ENCODE data around the gene ZFAND3.

ZFAND3 gene

GRCh38 chr6:38142178-38142902, 322.8 kb downstream of the ZFAND3 start:
- FAIRE-seq: no peak

GRCh38 chr6:38143191-38144150, 323.9 kb downstream of the ZFAND3 start:
- FAIRE-seq: no peak

DNA sequence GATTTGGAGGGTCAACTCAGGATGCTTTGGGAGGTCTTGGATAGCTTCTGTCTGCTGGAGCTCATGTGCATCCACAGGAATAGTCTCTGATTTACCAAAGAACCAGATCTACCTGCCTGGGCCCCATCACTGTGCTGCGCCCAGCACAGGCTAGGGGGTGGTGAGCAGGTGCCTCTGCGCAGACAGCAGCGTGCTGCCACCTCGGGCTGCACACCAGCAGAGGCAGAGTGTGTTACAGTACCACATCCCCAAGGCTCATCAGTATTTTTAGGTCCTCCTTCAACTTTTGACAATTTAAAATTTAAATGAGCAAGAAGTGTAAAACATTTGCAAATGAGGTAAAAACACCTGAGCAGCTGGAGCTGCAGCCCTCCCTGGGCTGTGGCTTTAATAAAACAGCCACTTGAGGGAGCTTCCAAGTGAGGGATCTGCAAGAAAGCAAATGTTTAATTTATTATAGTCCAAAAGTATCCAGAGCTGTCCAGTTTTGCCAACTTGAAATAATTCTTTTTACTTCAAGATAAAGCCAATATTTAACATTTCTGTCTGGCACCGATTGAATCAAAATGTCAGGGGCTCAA, 324.9 kb downstream of the ZFAND3 start:
- FAIRE-seq: no peak

DNA sequence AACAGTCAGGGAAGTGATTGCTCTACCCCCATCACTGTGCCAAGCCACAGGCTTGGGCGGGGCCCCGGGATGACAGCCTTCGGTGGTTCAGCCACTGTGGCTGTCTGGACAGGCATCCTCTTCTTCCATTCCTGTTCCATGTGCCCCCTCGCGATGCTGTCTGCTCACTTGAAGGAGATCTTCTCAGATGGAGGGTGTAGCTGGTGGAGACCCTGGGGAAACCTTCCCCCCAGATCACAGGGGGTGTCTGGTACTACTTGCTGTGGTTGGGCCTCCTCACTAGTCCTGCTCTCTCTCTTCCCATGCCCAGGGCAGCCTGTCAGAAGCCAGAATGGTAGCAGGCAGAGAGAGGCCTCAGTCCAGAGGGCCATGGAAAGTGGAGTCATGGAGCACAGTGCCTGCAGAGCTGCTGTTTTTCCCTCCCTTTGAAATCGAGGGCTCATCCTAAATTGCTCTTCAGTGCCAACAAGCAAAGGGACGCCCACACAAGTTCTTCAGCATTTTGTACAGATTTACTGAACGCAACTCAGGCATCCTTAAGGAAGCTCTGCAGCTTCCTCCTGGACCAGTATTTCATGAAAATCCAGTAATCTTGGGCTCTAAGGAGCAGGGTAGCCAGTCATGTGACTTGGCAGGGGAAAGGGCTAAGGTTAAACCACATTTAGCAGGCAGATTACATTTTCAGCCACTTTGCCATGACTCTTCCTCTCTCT, 326.6 kb downstream of the ZFAND3 start:
- FAIRE-seq: no peak

DNA sequence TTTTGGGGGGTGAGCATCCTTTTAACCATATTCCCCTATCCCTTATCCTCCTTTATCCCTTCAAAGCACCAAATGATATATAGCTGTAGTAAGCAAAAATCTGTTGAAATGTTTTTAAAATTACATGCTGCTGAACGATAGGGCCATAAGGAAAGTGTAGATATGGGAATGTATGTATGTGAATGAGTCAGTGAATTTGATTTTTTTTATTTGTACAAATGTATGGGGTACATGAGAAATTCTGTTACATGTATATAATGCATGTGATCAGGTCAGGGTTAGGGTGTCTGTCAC, 327.2 kb downstream of the ZFAND3 start:
- FAIRE-seq: no peak

GRCh38 chr6:38148606-38149005, 329.1 kb downstream of the ZFAND3 start:
- no peak for FAIRE-seq

- no peak for FAIRE-seq
Measured at GRCh38 chr6:38149531-38149930, 330.0 kb downstream of the ZFAND3 start.

DNA sequence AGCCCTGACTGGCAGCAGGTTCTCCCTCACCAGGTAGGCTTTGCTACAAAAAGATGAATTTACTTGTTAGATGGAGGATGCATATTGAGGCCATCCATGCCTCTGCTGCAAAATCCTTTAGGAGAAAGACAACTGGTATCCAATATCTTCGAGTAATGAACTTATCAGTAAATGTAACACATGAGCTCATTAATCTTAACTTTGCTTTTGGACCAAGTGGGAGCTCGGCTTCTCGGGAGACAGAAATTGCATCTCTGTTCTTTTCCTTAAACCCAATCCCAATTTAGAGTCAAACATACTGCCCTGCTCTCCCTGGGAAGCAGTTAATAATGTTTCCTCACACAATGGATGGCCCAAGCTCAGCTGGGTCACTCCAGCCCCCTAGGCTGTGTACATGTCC, 330.5 kb downstream of the ZFAND3 start:
- no peak for FAIRE-seq

DNA sequence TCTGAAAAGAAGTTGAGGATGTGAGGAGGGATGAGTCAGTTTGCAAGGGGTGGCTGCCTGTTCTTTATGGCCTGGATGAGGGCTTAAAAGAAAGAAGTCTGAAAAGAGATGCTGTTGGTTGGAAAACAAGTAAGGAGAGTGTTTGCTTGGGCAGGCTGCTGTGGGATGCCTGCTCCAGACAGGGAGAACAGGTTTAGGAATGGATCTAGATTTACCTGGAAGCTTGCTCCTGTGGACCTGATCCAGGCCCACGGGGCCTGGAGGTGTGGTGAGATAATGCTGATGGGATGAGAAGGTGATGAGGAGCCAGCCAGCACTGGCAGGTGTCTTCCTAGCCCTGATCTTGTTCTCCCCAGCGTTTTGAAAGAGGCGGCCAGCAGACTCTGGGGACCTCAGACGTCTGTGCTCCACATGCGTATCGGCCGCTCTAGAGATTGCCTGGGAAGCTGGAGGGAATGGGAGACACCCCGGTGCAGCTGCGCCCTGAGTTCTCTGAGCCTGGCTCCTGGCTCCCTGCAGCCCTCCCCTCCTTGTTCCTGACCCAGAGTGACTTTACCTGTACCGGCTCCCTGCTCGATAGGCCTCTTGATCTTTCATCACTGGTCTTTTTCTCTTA, 331.3 kb downstream of the ZFAND3 start:
- no peak for FAIRE-seq

- no peak for FAIRE-seq
Measured at GRCh38 chr6:38151580-38152500, 332.3 kb downstream of the ZFAND3 start.

DNA sequence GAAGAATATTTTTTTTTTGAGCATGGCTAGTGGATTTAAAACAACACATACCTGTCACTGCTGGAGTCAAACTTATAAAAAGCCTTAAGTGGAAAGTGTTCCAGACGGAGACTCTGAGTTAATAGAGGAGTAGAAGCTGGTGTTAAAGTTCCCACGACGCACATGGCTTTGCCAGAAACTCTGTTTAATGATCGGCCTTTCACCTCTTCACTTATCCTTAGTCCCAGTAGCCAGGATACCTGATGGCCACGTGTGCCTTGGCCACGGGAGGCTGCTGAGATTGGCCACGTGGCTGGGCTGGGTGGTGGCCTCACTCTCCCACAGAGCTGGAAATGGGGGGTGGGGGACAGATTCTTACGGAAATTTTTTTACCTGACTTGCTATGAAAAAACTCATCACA, 333.1 kb downstream of the ZFAND3 start:
- no peak for FAIRE-seq

DNA sequence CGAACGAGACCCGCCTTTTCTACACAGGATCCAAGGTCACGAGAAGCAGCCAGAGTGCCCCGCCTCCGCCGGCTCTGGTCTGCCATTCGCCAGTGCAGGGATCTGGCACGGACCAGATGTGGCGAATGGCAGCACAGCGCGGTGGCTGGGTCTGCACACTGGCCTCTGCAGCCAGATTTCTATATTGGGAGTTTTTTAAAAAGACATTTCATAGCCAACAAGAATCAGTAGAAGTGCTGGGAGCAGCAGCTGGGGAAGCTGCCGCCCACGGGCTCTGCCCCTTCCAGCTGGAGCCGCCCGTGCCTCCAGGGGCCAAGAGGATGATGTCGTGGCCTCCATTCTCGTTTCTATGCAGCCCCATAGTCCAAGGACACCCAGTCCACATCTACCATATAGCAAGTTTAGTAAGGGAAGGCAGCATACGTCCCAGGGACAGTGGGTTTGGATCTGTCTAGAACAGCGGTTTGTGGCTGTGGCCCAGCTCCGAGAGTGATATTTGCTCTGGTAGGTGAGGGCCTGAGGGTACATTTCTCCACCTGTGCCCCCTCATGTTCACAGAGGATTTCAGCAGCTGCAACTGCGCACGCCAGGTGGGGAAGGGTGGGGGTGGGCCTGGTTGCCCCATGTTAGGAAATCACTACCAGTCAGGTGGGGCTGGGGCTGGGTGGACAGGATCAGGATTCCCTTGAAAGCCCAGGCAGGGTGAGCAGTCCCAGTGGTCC, 333.7 kb downstream of the ZFAND3 start:
- FAIRE-seq: no peak

DNA sequence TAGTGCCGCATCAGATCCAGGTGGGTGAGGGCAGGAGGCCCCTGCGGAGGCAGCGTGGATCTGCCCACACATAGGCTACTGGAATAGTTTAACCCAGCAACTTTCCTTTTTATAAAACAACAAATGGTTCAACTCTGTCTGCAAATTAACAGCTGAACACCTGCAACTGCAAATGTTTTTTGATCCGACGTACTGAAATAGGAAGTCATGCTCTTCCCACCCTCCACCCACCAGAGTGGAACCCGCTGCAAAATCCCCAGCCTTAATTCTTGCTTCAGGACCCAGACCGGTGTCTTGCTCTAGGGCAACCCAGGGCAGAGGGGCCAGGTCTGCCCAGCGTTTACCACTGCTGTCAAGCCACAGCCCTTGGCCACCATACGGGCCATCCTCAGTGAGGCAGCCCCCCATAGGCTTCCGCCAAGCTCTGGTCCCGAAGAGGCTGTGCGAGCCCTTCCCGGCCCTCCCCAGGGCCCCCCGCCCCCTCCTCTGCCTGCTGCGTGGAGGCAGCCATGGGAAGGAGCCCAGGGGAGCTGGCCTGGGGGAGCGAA, 334.3 kb downstream of the ZFAND3 start:
- no peak for FAIRE-seq

- no peak for FAIRE-seq
Measured at GRCh38 chr6:38154731-38155130, 335.2 kb downstream of the ZFAND3 start.

DNA sequence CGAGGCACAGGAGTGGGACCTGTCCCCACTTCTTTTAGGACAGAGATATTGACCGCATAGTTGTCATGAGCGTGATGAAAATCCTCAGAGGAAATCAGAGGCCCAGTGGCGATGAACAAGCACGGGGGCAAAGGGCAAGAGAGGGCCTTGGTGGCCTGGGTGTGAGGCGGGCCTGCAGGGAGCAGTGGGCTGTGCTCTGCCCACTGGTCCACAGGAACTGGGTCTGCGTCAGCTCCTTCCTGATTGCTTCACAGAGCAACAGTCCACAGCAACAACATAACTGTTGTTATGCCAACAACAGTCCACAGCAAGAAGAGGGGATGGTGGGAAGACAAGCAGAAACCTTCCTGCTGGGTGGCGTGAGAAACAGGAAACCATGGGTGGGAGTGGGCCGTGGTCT, 335.6 kb downstream of the ZFAND3 start:
- no peak for FAIRE-seq

- FAIRE-seq: no peak
Measured at GRCh38 chr6:38155621-38156204, 336.2 kb downstream of the ZFAND3 start.

DNA sequence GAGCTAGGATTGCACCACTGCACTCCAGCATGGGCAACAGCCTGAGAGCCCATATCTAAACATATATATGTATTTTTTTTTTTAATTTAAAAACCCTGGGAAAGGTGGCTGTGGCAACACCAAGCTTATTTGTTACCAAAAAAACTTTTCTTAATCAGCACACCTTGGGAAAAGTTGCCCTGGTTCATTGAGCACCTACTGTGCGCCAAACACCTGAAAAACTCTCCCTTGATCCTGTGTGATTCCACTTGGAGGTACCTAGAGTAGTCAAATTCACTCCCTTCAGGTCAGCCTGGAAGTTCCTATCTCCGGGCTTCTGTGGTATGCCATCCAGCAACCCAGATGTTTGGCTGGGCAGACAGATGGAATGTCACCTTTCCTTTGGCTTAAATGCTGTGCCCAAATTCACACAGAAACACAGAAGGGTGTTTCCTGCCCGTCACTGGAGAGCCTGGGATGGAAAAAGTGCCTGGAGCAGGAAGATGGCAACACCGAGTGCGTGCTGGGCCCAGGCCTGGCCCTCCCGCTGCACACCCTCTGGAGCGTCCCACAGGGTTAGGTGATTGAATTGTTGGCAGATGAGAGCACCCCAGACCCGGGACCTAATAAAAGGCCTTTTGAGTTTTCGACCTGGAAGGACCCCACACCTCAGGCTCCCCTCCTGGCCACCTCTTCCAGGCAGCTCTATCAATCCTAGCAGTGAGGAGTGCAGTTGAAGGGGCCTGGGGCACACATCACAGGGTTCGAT, 337.5 kb downstream of the ZFAND3 start:
- FAIRE-seq: no peak

- no peak for FAIRE-seq
Measured at GRCh38 chr6:38157905-38158304, 338.4 kb downstream of the ZFAND3 start.

DNA sequence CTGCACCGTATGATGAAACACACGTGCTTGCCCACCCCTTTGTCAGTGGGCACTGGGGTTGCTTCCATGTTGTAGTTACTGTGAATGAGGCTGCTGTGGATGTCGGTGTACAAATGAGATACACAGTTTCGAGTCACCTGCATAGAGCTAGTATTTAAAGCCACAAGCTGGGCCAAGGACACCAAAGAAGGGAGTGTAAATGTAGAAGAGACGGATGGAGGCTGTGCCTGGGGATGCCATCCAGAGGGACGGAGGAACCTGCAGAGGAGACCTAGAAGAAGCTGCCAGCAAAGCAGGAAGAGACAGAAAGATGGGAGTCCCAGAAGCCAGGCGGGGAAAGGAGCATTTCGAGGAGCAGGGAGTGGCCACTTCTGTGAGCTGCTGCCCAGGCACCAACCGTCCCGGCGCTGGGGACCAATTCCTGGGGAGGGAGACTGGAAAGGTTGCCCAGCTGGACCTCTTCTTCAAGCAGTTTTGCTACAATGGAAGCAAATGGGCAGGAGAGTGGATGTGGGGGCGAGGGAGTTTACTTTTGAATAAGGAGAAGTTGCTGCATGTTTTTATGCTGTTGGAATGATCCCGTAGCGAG, 339.3 kb downstream of the ZFAND3 start:
- no peak for FAIRE-seq

Measured in endometrium (tissue), 2 donors.